Gastroesophageal sphincter (tissue), 3 donors: ENCODE measurements around the gene SLC25A13.

Experiments
- CTCF ChIP-seq, 4 experiments: fragments of 200-600 bp in 2 of 4; fragments of 450-650 bp in 2 of 4; sonication (generic) in 1 of 4; IDR thresholded peaks; one replicate each; pipeline ENCODE4 v1.5.1; 2017 to 2019; ENCODE audit warnings: antibody characterized with exemption in 4 of 4, mild to moderate bottlenecking in 2 of 4, moderate library complexity in 2 of 4
- POLR2A ChIP-seq, 2 donors: fragments of 450-650 bp; IDR thresholded peaks; one replicate each; pipeline ENCODE4 v1.6.1; 2017; ENCODE audit warnings: antibody characterized with exemption in 2 of 2, mild to moderate bottlenecking in 2 of 2, moderate library complexity in 1 of 2

- TF ChIP-seq POLR2A (IDR thresholded peaks at IDR 0.05) (no peak), CTCF (IDR thresholded peaks at IDR 0.05) (no peak)
Observed at GRCh38 chr7:96188591-96188991, 133.3 kb downstream of the SLC25A13 start.
